H1 (cell line): ENCODE measurements around the gene SMARCC2. TPM values are rescaled to one million over a fixed set of nuclear protein-coding genes. Genes with fewer than 3 reads are reported as not detected.
A peak's percentile ranks its signal among the peaks of the same experiment; 100 is the strongest.

ENCODE experiments used
- CTCF ChIA-PET: fragments of 300-600 bp; sonication (Branson Sonifier 250); formaldehyde crosslinking; loops from one replicate; lab custom pipeline; 2021; ENCODE audit not compliant: partially characterized antibody; lab: Charles Lee
- POLR2A ChIA-PET: fragments of 300-600 bp; sonication (Branson Sonifier 250); formaldehyde crosslinking; loops from one replicate; lab custom pipeline; 2021; ENCODE audit warnings: inconsistent platforms; ENCODE audit not compliant: partially characterized antibody; lab: Charles Lee
- DNase-seq, 2 experiments: peaks; one replicate each; pipeline versions ENCODE4 v3.0.0 to v3.0.0-alpha.2; 2010 to 2022; ENCODE audit warnings: low spot score in 2 of 2, low read depth in 1 of 2, mixed read lengths in 1 of 2
- FAIRE-seq: peaks from 2 replicates; lab custom pipeline; 2011; peaks lifted over from hg19 to GRCh38; lab: Jason Lieb, UNC
- H2AFZ ChIP-seq: 2 replicates; pipeline ENCODE4 v1.8.1; 2012; ENCODE audit warnings: low read length, inconsistent platforms
- H2AK5ac ChIP-seq: 2 replicates; pipeline ENCODE4 v1.6.1; 2013; ENCODE audit warnings: low read depth, low read length
- H2BK120ac ChIP-seq: replicated peaks from 2 replicates; pipeline ENCODE3; 2013; ENCODE audit warnings: low read depth, low read length, inconsistent platforms
- H2BK12ac ChIP-seq: 2 replicates; pipeline ENCODE4 v1.6.1; 2013; ENCODE audit warnings: low read depth, low read length
- H2BK15ac ChIP-seq: 2 replicates; pipeline ENCODE4 v1.6.1; 2013; ENCODE audit warnings: low read length
- H2BK20ac ChIP-seq: 2 replicates; pipeline ENCODE4 v1.6.1; 2013; ENCODE audit warnings: low read length
- H2BK5ac ChIP-seq: 2 replicates; pipeline ENCODE4 v1.6.1; 2013; ENCODE audit warnings: low read depth, low read length
- H3K14ac ChIP-seq: 2 replicates; pipeline ENCODE4 v1.6.1; 2013; ENCODE audit warnings: inconsistent platforms; ENCODE audit not compliant: insufficient read length
- H3K18ac ChIP-seq: 2 replicates; pipeline ENCODE4 v1.6.1; 2013; ENCODE audit warnings: low read length; ENCODE audit errors: extremely low read depth
- H3K23ac ChIP-seq: 2 replicates; pipeline ENCODE4 v1.6.1; 2013; ENCODE audit warnings: inconsistent platforms; ENCODE audit not compliant: insufficient read length
- H3K23me2 ChIP-seq: 2 replicates; pipeline ENCODE4 v1.6.1; 2013; ENCODE audit warnings: low read depth, low read length
- H3K27ac ChIP-seq: 2 replicates; pipeline ENCODE4 v1.6.1; 2011; ENCODE audit warnings: low read depth, low read length, inconsistent platforms
- H3K27me3 ChIP-seq, 4 experiments: replicated peaks in 1 of 4; 1 replicate in 1 of 4; 2 replicates in 3 of 4; pipeline versions ENCODE4 v1.6.1 to v1.8.1; 2011 to 2013; ENCODE audit warnings: low read length in 3 of 4, mild to moderate bottlenecking in 3 of 4, inconsistent platforms in 2 of 4, mixed read lengths in 2 of 4, moderate library complexity in 1 of 4; ENCODE audit not compliant: control insufficient read depth in 3 of 4, insufficient read depth in 3 of 4; ENCODE audit errors: extremely low read depth in 1 of 4
- H3K36me3 ChIP-seq, 4 experiments: 2 replicates each; pipeline versions ENCODE4 v1.6.1 to v1.8.1; 2011 to 2013; ENCODE audit warnings: mild to moderate bottlenecking in 4 of 4, low read length in 3 of 4, moderate library complexity in 2 of 4, control low read depth in 1 of 4, inconsistent platforms in 1 of 4; ENCODE audit not compliant: insufficient read depth in 4 of 4, control insufficient read depth in 2 of 4
- H3K4ac ChIP-seq: replicated peaks from 2 replicates; pipeline ENCODE3; 2013; ENCODE audit warnings: low read length, low read depth, mixed read lengths, inconsistent platforms; ENCODE audit not compliant: insufficient read length
- H3K4me1 ChIP-seq, 4 experiments: replicated peaks in 1 of 4; 1 replicate in 1 of 4; 2 replicates in 3 of 4; pipeline versions ENCODE4 v1.6.1 to v1.8.1; 2011 to 2013; ENCODE audit warnings: low read length in 3 of 4, inconsistent platforms in 2 of 4, mixed read lengths in 1 of 4; ENCODE audit not compliant: insufficient read depth in 4 of 4, control insufficient read depth in 3 of 4
- H3K4me2 ChIP-seq, 2 experiments: 2 replicates each; pipeline versions ENCODE4 v1.6.1 to v1.8.1; 2011 to 2013; ENCODE audit warnings: low read depth in 2 of 2, low read length in 2 of 2, control low read depth in 1 of 2, inconsistent platforms in 1 of 2, mild to moderate bottlenecking in 1 of 2; ENCODE audit not compliant: insufficient read depth in 1 of 2
- H3K4me3 ChIP-seq, 4 experiments: fragments of 200-600, 300-600 bp in 1 of 4; sonication (generic), shearing (Covaris generic), sonication (Bioruptor Twin) in 1 of 4; 2 replicates each; pipeline versions ENCODE4 v1.5.1 to v1.8.1; 2011 to 2016; ENCODE audit warnings: low read length in 4 of 4, low read depth in 3 of 4, control low read depth in 2 of 4, inconsistent platforms in 2 of 4, mild to moderate bottlenecking in 2 of 4, mixed read lengths in 1 of 4, moderate library complexity in 1 of 4; ENCODE audit not compliant: insufficient read depth in 2 of 4; ENCODE audit errors: extremely low read depth in 1 of 4
- H3K56ac ChIP-seq: replicated peaks from 2 replicates; pipeline ENCODE3; 2013; ENCODE audit warnings: low read depth, mild to moderate bottlenecking, mixed read lengths, low read length, inconsistent platforms; ENCODE audit not compliant: insufficient read length
- H3K79me1 ChIP-seq: 2 replicates; pipeline ENCODE4 v1.6.1; 2013; ENCODE audit warnings: low read depth, low read length, control low read depth
- H3K79me2 ChIP-seq, 2 experiments: 2 replicates each; pipeline versions ENCODE4 v1.6.1 to v1.8.1; 2012 to 2013; ENCODE audit warnings: low read length in 2 of 2, mild to moderate bottlenecking in 2 of 2, inconsistent platforms in 1 of 2; ENCODE audit not compliant: insufficient read depth in 2 of 2, control insufficient read depth in 1 of 2
- H3K9ac ChIP-seq, 4 experiments: replicated peaks in 1 of 4; 1 replicate in 1 of 4; 2 replicates in 3 of 4; pipeline versions ENCODE4 v1.6.1 to v1.8.1; 2011 to 2013; ENCODE audit warnings: low read depth in 3 of 4, low read length in 3 of 4, control low read depth in 2 of 4, mild to moderate bottlenecking in 2 of 4, moderate library complexity in 2 of 4, inconsistent platforms in 1 of 4; ENCODE audit errors: extremely low read depth in 1 of 4
- H3K9me3 ChIP-seq, 2 experiments: 2 replicates each; pipeline versions ENCODE4 v1.6.1 to v1.8.1; 2012 to 2013; ENCODE audit warnings: mild to moderate bottlenecking in 2 of 2, moderate library complexity in 2 of 2, control low read depth in 1 of 2, inconsistent platforms in 1 of 2, low read depth in 1 of 2, low read length in 1 of 2, mixed read lengths in 1 of 2; ENCODE audit not compliant: insufficient read depth in 2 of 2
- H4K20me1 ChIP-seq, 2 experiments: replicated peaks in 1 of 2; 2 replicates each; pipeline versions ENCODE3 to v1.8.1; 2011 to 2013; ENCODE audit warnings: inconsistent platforms in 2 of 2, low read length in 2 of 2, mild to moderate bottlenecking in 1 of 2; ENCODE audit not compliant: insufficient read depth in 2 of 2, control insufficient read depth in 1 of 2
- H4K5ac ChIP-seq: 2 replicates; pipeline ENCODE4 v1.6.1; 2013; ENCODE audit warnings: low read length, low read depth, mixed read lengths, inconsistent platforms; ENCODE audit not compliant: insufficient read length
- H4K8ac ChIP-seq: 2 replicates; pipeline ENCODE4 v1.8.0; 2013; ENCODE audit warnings: mild to moderate bottlenecking, moderate library complexity, low read length, inconsistent platforms; ENCODE audit not compliant: insufficient read depth; ENCODE audit errors: extremely low read depth
- H4K91ac ChIP-seq: replicated peaks from 2 replicates; pipeline ENCODE3; 2013; ENCODE audit warnings: low read length, mixed read lengths, inconsistent platforms; ENCODE audit not compliant: insufficient read length
- ATF3 ChIP-seq: IDR thresholded peaks from 2 replicates; pipeline ENCODE4 v1.6.1; 2011; ENCODE audit warnings: low read depth, mild to moderate bottlenecking, low read length; ENCODE audit not compliant: insufficient read depth
- CBX5 ChIP-seq: fragments of 300-800, 300-1000 bp; sonication (generic); IDR thresholded peaks from 2 replicates; pipeline ENCODE4 v1.7.1; 2016; ENCODE audit warnings: antibody characterized with exemption, low read length, low read depth
- HDAC6 ChIP-seq: IDR thresholded peaks from one replicate; pipeline ENCODE4 v1.7.1; 2012; ENCODE audit warnings: low read depth, mild to moderate bottlenecking, inconsistent platforms, low read length, moderate library complexity
- SIN3A ChIP-seq, 2 experiments: IDR thresholded peaks in 1 of 2; conservative IDR thresholded peaks in 1 of 2; 2 replicates each; pipeline ENCODE4 v1.6.1; 2011 to 2012; ENCODE audit warnings: low read length in 2 of 2, improper control_type of control experiment in 1 of 2, low read depth in 1 of 2, mild to moderate bottlenecking in 1 of 2
- ZNF274 ChIP-seq: IDR thresholded peaks from 2 replicates; pipeline ENCODE4 v1.7.0; 2012; ENCODE audit warnings: low read length, borderline replicate concordance; ENCODE audit errors: extremely low read depth
- WGBS, 2 experiments: shearing (Covaris generic) in 1 of 2; methylation state at CpG; one replicate each; pipeline versions ENCODE4 v1.1.6 to v1.1.7; 2013 to 2015; ENCODE audit warnings: low lambda C conversion rate in 2 of 2, mixed read lengths in 2 of 2, inconsistent platforms in 1 of 2, low coverage in 1 of 2, missing lambda C conversion rate in 1 of 2; ENCODE audit not compliant: insufficient replicate concordance in 2 of 2, insufficient coverage in 1 of 2, insufficient read length in 1 of 2; ENCODE audit errors: extremely low coverage in 1 of 2, missing lambda C conversion rate in 1 of 2; 5-methylcytosine and 5-hydroxymethylcytosine counted together
- polyA plus RNA-seq, 7 experiments: library from polyadenylated mRNA; depleted of rRNA in 3 of 7; stranded (reverse) in 5 of 7; unstranded in 2 of 7; fragments of >200 nt in 5 of 7; fragments of 200-250 nt in 2 of 7; gene quantifications; 1 replicate in 5 of 7; 2 replicates in 1 of 7; 4 replicates in 1 of 7; pipeline versions ENCODE4 v1.2.1 to v1.2.3, GENCODE V29; 2011 to 2013; ENCODE audit warnings: missing spikeins in 2 of 7, mixed read lengths in 2 of 7
- total RNA-seq: library from RNA; stranded (reverse); fragmentation: NEBNext Ultra II Directional; extraction: Animal tissue kit (Norgen Biotek cat#: 25700); gene quantifications from 2 replicates; pipeline ENCODE4 v1.2.1, GENCODE V29; 2021

The SMARCC2 gene
- total and polyA plus RNA-seq, 2 of the 8 experiments (the other 6 are each of a cell fraction or from before 2014, with no cell fraction given) = 33.9 to 78.5 TPM

GRCh38 chr12:56115329-56115728 lies 74.0 kb downstream of the SMARCC2 start:
- no peak overlapping the region for H2BK15ac ChIP-seq
- H3K23ac ChIP-seq = no peak overlapping the region
- FAIRE-seq = no peak
- H3K79me1 ChIP-seq = no peaks in the 10 kb centered on the region; the same call in 1 of the 2 replicates
- peaks cover 23 to 40% (median 35%) of the 10 kb centered on the region in 4 experiments for H3K36me3 ChIP-seq
- no peaks in the 10 kb centered on the region for H3K9me3 ChIP-seq
- no peak for DNase-seq
- H3K9ac ChIP-seq = peak overlapping the region; percentile 59 to 99 (median 92)
- H3K27ac ChIP-seq = peak overlapping the region; percentile 32; the same call in 1 of the 2 replicates
- ChIA-PET POLR2A (interaction anchor here (0.6 to 7.1 kb wide), 19 partner anchors 9 to 330 kb away, joined by 3 to 267 read pairs (median 6); partner anchors contain the start of genes ERBB3, ESYT1, IKZF4 and MYL6B), CTCF (interaction anchor here (1.0 to 1.3 kb wide), 3 partner anchors 8 to 10 kb away, joined by 3 to 4 read pairs (median 3); no protein-coding TSS in a partner anchor)
- no peak overlapping the region for H2AK5ac ChIP-seq
- H2BK5ac ChIP-seq = 0 out of 2 replicates have a peak overlapping the region, but pooled peaks have one; percentile 19
- H4K20me1 ChIP-seq = no peaks in the 10 kb centered on the region
- H3K18ac ChIP-seq = no peak overlapping the region
- peaks cover 10% of the 10 kb centered on the region for H3K23me2 ChIP-seq
- TF ChIP-seq CBX5 (no peak), ATF3 (no peak), SIN3A (conservative IDR thresholded peaks at IDR 0.05 in 1 of 2, IDR thresholded peaks at IDR 0.05 in 1 of 2; ENCODE audit: low read depth in 1 of 2, low read length in 2 of 2) (0 out of 4 replicates have a peak, but pooled peaks of 1 of the 2 experiments have one; percentile 17), ZNF274 (no peak), HDAC6 (no peak)
- no peak overlapping the region for H2BK12ac ChIP-seq
- 0 out of 2 replicates have a peak overlapping the region, but pooled peaks have one; percentile 13 for H2AFZ ChIP-seq
- peak overlapping the region; percentile 85 to 99 (median 96) for H3K4me3 ChIP-seq
- H2BK20ac ChIP-seq = no peak overlapping the region
- H3K4me2 ChIP-seq = peak overlapping the region; percentile 73 to 96
- no peak overlapping the region for H2BK120ac ChIP-seq
- H4K91ac ChIP-seq = no peak overlapping the region
- H3K4ac ChIP-seq = no peak overlapping the region
- H3K4me1 ChIP-seq = peaks cover 0 to 9% (median 5%) of the 10 kb centered on the region in 4 experiments; a peak in 5 of 7 replicates
- H4K8ac ChIP-seq = no peak overlapping the region
- peaks cover 3 to 13% of the 10 kb centered on the region in 2 experiments; a peak in 3 of 4 replicates for H3K79me2 ChIP-seq
- H3K14ac ChIP-seq = no peak overlapping the region
- H4K5ac ChIP-seq = peak overlapping the region; percentile 52
- H3K56ac ChIP-seq = peak overlapping the region; percentile 4
- WGBS, 2 experiments = 27% methylated on average over 10 of the region's 10 CpGs; no CpG with 5 or more reads in 1 of the 2 experiments
- H3K27me3 ChIP-seq = no peaks in the 10 kb centered on the region
